Keratinocyte (primary cell): Measurements from ENCODE around the gene IDE.

Source experiments
- CTCF ChIP-seq, 3 experiments: IDR thresholded peaks in 1 of 3; conservative IDR thresholded peaks in 1 of 3; optimal IDR thresholded peaks in 1 of 3; 2 replicates in 2 of 3; 3 replicates in 1 of 3; pipeline versions ENCODE3 to v1.5.1; 2011; ENCODE audit warnings: low read length in 3 of 3, mild to moderate bottlenecking in 3 of 3, moderate library complexity in 2 of 3, control low read depth in 1 of 3, inconsistent platforms in 1 of 3; ENCODE audit not compliant: insufficient read depth in 2 of 3; ENCODE audit errors: extremely low read depth in 1 of 3
- EZH2 ChIP-seq: IDR thresholded peaks from one replicate; pipeline ENCODE4 v1.6.1; 2012; ENCODE audit warnings: inconsistent platforms, mild to moderate bottlenecking, low read length, moderate library complexity

GRCh38 chr10:92407305-92408016, 166.4 kb downstream of the IDE start:
- TF ChIP-seq CTCF (optimal IDR thresholded peaks at IDR 0.05 in 1 of 3, IDR thresholded peaks at IDR 0.05 in 1 of 3, conservative IDR thresholded peaks at IDR 0.05 in 1 of 3; ENCODE audit: extremely low read depth in 1 of 3, insufficient read depth in 2 of 3, low read length in 3 of 3): no peak
- no peak for TF ChIP-seq EZH2
